ACC112 (cell line): ENCODE measurements around the gene PLA1A.
A peak's percentile ranks its signal among the peaks of the same experiment; 100 is the strongest.
"Not testable (repeated sequence)": the region's sequence is repeated elsewhere in the genome, so short reads cannot be mapped to it uniquely, and the experiment has no call there.

ENCODE experiments used
- H2AFZ ChIP-seq: fragments of 200-600 bp; sonication (generic); one replicate; pipeline ENCODE4 v1.6.0; 2017; ENCODE audit warnings: antibody characterized with exemption, low read length; ENCODE audit not compliant: unreplicated experiment
- H3K27ac ChIP-seq: fragments of 200-600 bp; sonication (generic); 2 replicates; pipeline ENCODE4 v1.5.1; 2014; ENCODE audit warnings: low read depth, mild to moderate bottlenecking, antibody characterized with exemption, low read length, moderate library complexity
- H3K27me3 ChIP-seq: fragments of 200-600 bp; sonication (generic); 2 replicates; pipeline ENCODE4 v1.6.1; 2014; ENCODE audit warnings: mild to moderate bottlenecking, antibody characterized with exemption, low read length, moderate library complexity, mixed read lengths; ENCODE audit not compliant: insufficient read depth
- H3K36me3 ChIP-seq: fragments of 200-600 bp; sonication (generic); 2 replicates; pipeline ENCODE4 v1.6.1; 2016; ENCODE audit warnings: mild to moderate bottlenecking, antibody characterized with exemption, low read length, moderate library complexity, mixed read lengths; ENCODE audit not compliant: insufficient read depth
- H3K4me1 ChIP-seq: fragments of 200-600 bp; sonication (generic); one replicate; pipeline ENCODE4 v1.6.1; 2016; ENCODE audit warnings: low read length, mixed read lengths; ENCODE audit not compliant: insufficient read depth, unreplicated experiment, control insufficient read depth
- H3K4me3 ChIP-seq: fragments of 200-600 bp; sonication (generic); 2 replicates; pipeline ENCODE4 v1.5.1; 2014; ENCODE audit warnings: mild to moderate bottlenecking, low read depth, low read length
- H3K79me2 ChIP-seq: fragments of 200-600 bp; sonication (generic); one replicate; pipeline ENCODE4 v1.6.0; 2016; ENCODE audit warnings: low read length; ENCODE audit not compliant: control insufficient read depth, unreplicated experiment, insufficient read depth

PLA1A gene

GRCh38 chr3:119677641-119677934 is 79.9 kb downstream of the PLA1A start:
- Histone ChIP-seq H3K4me3 (peak overlapping the region; percentile 86), H3K27ac (peak overlapping the region; percentile 72), H3K79me2 (peaks cover 19% of the 10 kb centered on the region), H3K27me3 (no peaks in the 10 kb centered on the region), H2AFZ (peak overlapping the region; percentile 98), H3K4me1 (peaks cover 18% of the 10 kb centered on the region), H3K36me3 (no peaks in the 10 kb centered on the region)

- Histone ChIP-seq H3K4me1 (peaks cover 18% of the 10 kb centered on the region), H3K79me2 (peaks cover 19% of the 10 kb centered on the region)
- H3K27me3 ChIP-seq, H3K4me3 ChIP-seq, H2AFZ ChIP-seq, H3K27ac ChIP-seq, H3K36me3 ChIP-seq: not testable (repeated sequence)
Measured at GRCh38 chr3:119678209-119678608, 80.5 kb downstream of the PLA1A start.
